Activated CD4-positive, alpha-beta memory T cell treated with anti-CD3 and anti-CD28 coated beads, Interleukin-2, amount 10 ng/mL, durations not matched to agents 7 days and 5 days (primary cell): ENCODE measurements around the gene KRT80. TPM values are rescaled to one million over a fixed set of nuclear protein-coding genes. Genes with fewer than 3 reads are reported as not detected.

ENCODE experiments used
- CTCF ChIA-PET: fragments of 350-600 bp; sonication (Branson Sonifier 250); formaldehyde crosslinking; loops from one replicate; lab custom pipeline; 2021; ENCODE audit warnings: antibody characterized with exemption, inconsistent platforms; lab: Charles Lee
- POLR2A ChIA-PET: fragments of 350-600 bp; sonication (Branson Sonifier 250); formaldehyde crosslinking; loops from one replicate; lab custom pipeline; 2021; ENCODE audit warnings: antibody characterized with exemption; lab: Charles Lee
- DNase-seq: peaks from one replicate; pipeline ENCODE4 v3.0.0-alpha.2; 2020
- H3K27ac Mint-ChIP-seq: one replicate; pipeline ENCODE4 v1.8.0; 2021; ENCODE audit warnings: mild to moderate bottlenecking, mixed read lengths
- H3K27me3 Mint-ChIP-seq: one replicate; pipeline ENCODE4 v1.8.0; 2021; ENCODE audit warnings: mixed read lengths
- H3K36me3 Mint-ChIP-seq: one replicate; pipeline ENCODE4 v1.8.0; 2021; ENCODE audit warnings: low read depth, mixed read lengths
- H3K4me1 Mint-ChIP-seq: one replicate; pipeline ENCODE4 v1.8.0; 2021; ENCODE audit warnings: mixed read lengths
- H3K4me3 Mint-ChIP-seq: one replicate; pipeline ENCODE4 v1.8.0; 2021; ENCODE audit warnings: mild to moderate bottlenecking, mixed read lengths
- H3K9me3 Mint-ChIP-seq: one replicate; pipeline ENCODE4 v1.8.0; 2021; ENCODE audit warnings: mixed read lengths
- total RNA-seq, 2 experiments: library from RNA; stranded (reverse); gene quantifications; one replicate each; pipeline ENCODE4 v1.2.3, GENCODE V29; 2021

The KRT80 gene
- total RNA-seq, 2 experiments from 2014 or later: not detected

DNA sequence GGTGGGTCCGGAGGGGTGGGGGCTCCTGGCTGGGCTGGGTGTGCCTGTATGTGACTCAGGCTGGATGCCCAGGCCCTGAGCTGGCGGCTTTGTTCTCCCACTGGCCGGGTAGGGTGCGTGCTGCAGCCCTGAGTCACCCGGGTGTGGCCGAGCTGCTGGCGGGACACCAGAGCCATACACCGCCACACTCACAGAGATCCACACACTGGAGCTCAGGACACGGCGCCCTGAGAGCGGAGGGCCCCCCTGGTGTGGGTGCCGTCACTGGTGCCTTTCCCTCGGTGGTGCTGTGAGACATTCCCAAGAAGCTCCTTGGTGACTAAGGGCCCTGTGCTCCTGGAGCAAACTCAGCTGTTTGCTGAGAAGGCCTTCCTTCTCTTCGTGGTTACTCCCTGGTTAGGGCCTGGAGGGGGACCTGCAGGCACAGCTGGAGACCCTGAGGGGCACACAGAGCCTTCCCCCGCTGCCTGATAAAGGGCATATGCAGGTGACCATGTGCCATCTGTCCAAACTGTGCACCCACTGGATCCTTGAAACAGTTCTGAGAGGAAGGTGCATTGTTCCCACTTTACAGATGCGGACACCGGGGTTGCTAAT lies 44.3 kb downstream of the KRT80 start:
- DNase-seq: no peak
- POLR2A ChIA-PET: interaction anchor here (1.4 kb wide), 1 partner anchor 25 kb away, joined by 5 read pairs; no protein-coding TSS in a partner anchor
- CTCF ChIA-PET: interaction anchor here (1.1 to 1.6 kb wide), 3 partner anchors 9 to 131 kb away, joined by 3 to 5 read pairs (median 4); no protein-coding TSS in a partner anchor
- Mint-ChIP-seq H3K36me3 (no peaks in the 10 kb centered on the region), H3K4me3 (no peak overlapping the region), H3K9me3 (no peaks in the 10 kb centered on the region), H3K27ac (no peak overlapping the region), H3K27me3 (no peaks in the 10 kb centered on the region), H3K4me1 (peaks cover 8% of the 10 kb centered on the region)

DNA sequence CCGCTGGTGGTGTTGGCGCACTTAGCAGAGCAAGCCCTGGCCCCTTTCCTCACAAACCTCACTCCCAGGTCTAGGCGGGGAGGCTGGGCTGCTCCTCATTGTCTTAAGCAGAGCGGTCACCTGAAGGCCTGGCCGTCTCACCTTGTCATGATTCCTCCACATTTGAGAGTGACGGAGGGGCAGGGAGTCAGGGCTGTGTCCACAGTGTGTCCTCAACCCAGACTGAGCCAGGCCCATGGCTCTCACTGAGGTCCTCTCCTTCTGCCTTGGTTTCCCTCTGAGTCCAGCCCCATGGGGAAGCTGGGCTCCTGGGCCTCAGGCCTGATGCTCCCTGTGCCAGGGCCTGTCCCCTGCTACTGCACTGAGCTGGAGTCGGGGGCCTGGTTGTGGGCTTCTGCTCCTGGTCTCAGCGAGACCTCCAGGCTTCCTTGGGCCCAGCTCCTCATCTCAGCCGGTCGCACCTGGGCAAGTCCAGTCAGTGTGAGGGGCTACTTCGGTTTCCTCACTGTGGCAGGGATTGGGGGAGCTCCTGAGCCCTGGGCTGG lies 44.9 kb downstream of the KRT80 start:
- CTCF ChIA-PET: interaction anchor here (1.1 to 1.6 kb wide), 3 partner anchors 10 to 131 kb away, joined by 3 to 5 read pairs (median 4); no protein-coding TSS in a partner anchor
- no peak overlapping the region for H3K27ac Mint-ChIP-seq
- POLR2A ChIA-PET: interaction anchor here (1.4 kb wide), 1 partner anchor 24 kb away, joined by 5 read pairs; no protein-coding TSS in a partner anchor

GRCh38 chr12:52146089-52146821 lies 45.6 kb downstream of the KRT80 start:
- Mint-ChIP-seq H3K4me1 (peaks cover 1% of the 10 kb centered on the region), H3K36me3 (no peaks in the 10 kb centered on the region), H3K27me3 (no peaks in the 10 kb centered on the region), H3K4me3 (no peak overlapping the region), H3K27ac (no peak overlapping the region), H3K9me3 (no peaks in the 10 kb centered on the region)
- POLR2A ChIA-PET: interaction anchor here (1.4 kb wide), 1 partner anchor 24 kb away, joined by 5 read pairs; no protein-coding TSS in a partner anchor
- CTCF ChIA-PET: interaction anchor here (1.1 to 1.6 kb wide), 2 partner anchors 10 to 132 kb away, joined by 4 to 5 read pairs; no protein-coding TSS in a partner anchor
- DNase-seq: no peak

More for the DNA sequence above, 44.9 kb downstream of the KRT80 start:
- no peaks in the 10 kb centered on the region for H3K9me3 Mint-ChIP-seq
- H3K36me3 Mint-ChIP-seq: no peaks in the 10 kb centered on the region
- no peak overlapping the region for H3K4me3 Mint-ChIP-seq
- no peaks in the 10 kb centered on the region for H3K27me3 Mint-ChIP-seq
- DNase-seq: no peak
- H3K4me1 Mint-ChIP-seq: peaks cover 7% of the 10 kb centered on the region

DNA sequence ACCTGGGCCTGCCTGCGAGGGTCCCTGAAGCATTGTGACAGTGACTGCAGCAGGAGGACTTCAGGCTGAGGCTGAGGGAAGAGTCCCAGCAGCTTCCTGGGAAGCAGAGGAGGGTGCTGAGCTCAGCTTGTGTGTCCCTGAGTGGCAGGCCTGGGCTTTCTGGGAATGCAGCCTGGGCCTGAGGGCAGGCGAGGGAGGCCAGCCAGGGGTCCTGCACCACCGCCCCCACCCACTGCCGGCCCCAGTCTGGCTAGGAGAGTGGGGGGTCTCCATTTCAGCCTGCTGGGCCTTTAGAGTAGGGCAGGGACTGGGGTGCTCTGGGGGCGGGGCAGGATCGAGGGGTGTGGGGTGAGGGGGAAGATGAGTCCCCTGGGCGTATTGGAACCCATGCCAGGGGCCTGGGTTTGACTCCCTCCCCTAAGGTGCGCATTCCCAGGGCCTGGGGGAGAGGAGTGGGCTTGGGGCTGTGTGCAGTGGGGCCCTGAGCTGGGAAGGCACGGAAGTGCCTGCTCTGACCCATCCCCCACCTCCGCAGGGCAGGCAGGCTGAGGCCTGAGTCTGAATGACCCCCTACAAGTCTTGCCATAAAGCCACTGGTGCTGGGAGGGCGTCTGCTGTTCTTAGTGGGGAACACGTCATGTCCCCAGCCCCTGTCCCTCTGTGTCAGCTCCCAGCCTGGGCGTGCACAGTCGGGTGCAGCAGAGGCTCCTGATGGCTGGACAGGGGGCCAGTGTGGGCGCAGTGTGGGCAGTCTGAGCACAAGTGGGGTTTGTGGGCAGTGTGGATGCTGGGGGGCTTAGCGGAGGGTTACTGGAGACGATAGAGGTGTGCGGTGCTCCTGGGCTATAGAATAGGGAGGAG lies 46.4 kb downstream of the KRT80 start:
- H3K4me3 Mint-ChIP-seq: no peak overlapping the region
- ChIA-PET POLR2A (no interaction called here), CTCF (no interaction called here)
- DNase-seq: no peak
- H3K27me3 Mint-ChIP-seq: no peaks in the 10 kb centered on the region
- H3K36me3 Mint-ChIP-seq: no peaks in the 10 kb centered on the region
- no peak overlapping the region for H3K27ac Mint-ChIP-seq
- no peaks in the 10 kb centered on the region for H3K4me1 Mint-ChIP-seq
- H3K9me3 Mint-ChIP-seq: no peaks in the 10 kb centered on the region

DNA sequence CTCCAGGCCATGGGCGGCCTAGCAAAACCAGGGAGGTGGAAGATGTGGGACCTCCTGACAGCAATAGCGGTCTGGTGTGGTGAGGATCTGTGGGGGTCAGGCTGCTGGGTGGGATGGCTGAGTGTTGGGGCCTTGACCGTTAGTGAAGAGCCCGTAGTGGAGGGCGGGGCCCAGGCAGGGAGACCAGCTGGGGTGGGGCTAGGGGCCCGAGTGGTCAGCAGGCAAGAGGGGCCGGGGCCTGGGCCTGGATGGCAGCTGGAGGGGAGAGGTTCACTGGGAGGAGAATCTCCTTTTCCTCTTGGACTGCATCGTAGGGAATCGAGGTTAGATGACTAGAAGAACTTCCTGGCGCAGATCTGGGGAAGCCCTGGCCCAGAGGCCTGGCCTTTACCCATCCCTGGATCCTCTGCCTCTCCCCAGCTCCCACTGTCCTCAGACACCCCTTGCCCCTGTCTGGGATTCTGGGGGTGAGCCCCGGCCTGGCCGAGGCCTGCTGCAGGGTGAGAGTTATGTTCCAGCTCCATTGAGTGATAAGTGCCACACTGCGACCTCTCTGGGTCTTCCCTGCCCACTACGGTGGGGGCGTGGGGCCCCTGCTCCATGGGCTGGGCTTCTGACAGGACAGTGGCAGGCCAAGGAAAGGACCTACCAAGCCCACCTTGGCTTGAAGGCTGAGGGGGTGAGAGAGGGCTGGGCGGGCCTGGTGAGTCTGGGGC lies 47.1 kb downstream of the KRT80 start:
- ChIA-PET POLR2A (no interaction called here), CTCF (interaction anchor here (0.9 to 1.6 kb wide), 5 partner anchors 8 to 183 kb away, joined by 3 to 6 read pairs (median 3); no protein-coding TSS in a partner anchor)
- Mint-ChIP-seq H3K27ac (no peak overlapping the region), H3K4me1 (no peaks in the 10 kb centered on the region), H3K27me3 (no peaks in the 10 kb centered on the region), H3K36me3 (no peaks in the 10 kb centered on the region), H3K4me3 (no peak overlapping the region), H3K9me3 (no peaks in the 10 kb centered on the region)
- no peak for DNase-seq

DNA sequence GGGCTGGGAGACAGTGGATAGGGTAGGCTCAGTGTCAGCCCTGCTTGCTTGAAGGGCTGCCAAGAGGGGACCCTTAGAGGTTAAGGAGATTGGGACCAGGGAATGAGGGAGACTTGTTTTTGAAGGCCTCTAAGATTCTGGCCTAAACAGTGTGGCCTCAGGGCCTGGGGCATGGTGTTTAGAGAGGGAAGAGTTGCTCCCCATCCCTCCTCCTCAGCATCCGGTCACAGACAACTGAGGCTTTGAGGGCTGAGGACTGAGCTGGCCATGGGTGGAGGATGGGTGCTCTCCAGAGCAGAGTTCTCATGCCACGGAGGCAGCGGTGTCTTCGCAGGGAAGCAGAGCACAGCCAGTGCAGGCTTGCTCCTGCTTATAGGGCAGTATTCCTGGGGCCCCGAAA lies 49.4 kb downstream of the KRT80 start:
- ChIA-PET CTCF (no interaction called here), POLR2A (interaction anchor here (0.7 kb wide), 1 partner anchor 13 kb away, joined by 3 read pairs; no protein-coding TSS in a partner anchor)
- Mint-ChIP-seq H3K27me3 (peaks cover 7% of the 10 kb centered on the region), H3K36me3 (no peaks in the 10 kb centered on the region), H3K9me3 (no peaks in the 10 kb centered on the region), H3K27ac (no peak overlapping the region), H3K4me1 (no peaks in the 10 kb centered on the region), H3K4me3 (no peak overlapping the region)
- no peak for DNase-seq

GRCh38 chr12:52141875-52142274 lies 49.9 kb downstream of the KRT80 start:
- no peak for DNase-seq
- CTCF ChIA-PET: no interaction called here
- no peak overlapping the region for H3K4me3 Mint-ChIP-seq
- no peaks in the 10 kb centered on the region for H3K9me3 Mint-ChIP-seq
- no peaks in the 10 kb centered on the region for H3K4me1 Mint-ChIP-seq
- POLR2A ChIA-PET: no interaction called here
- no peaks in the 10 kb centered on the region for H3K36me3 Mint-ChIP-seq
- peaks cover 7% of the 10 kb centered on the region for H3K27me3 Mint-ChIP-seq
- H3K27ac Mint-ChIP-seq: no peak overlapping the region

DNA sequence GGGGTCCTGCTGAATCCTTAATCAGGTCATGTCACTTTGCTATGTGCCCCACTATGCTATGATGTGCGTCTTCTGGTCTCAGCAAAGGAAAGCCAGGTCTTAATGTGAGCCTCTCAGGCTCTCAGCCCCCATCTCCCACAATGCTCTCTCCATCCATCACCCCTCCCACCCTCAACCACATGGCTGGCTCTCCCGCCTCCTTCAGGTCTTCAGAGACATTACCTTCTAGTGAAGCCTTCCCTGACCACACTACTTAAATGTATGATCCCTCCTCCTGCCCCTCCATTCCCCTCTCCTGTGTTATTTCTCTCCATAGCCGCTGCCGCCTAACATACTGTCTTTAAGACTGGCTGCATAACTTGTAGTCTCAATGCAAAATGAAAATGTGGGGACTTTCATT lies 50.5 kb downstream of the KRT80 start:
- CTCF ChIA-PET: no interaction called here
- H3K9me3 Mint-ChIP-seq: no peaks in the 10 kb centered on the region
- H3K36me3 Mint-ChIP-seq: no peaks in the 10 kb centered on the region
- H3K27ac Mint-ChIP-seq: no peak overlapping the region
- no peak for DNase-seq
- H3K27me3 Mint-ChIP-seq: peaks cover 10% of the 10 kb centered on the region
- H3K4me1 Mint-ChIP-seq: no peaks in the 10 kb centered on the region
- POLR2A ChIA-PET: no interaction called here
- no peak overlapping the region for H3K4me3 Mint-ChIP-seq

DNA sequence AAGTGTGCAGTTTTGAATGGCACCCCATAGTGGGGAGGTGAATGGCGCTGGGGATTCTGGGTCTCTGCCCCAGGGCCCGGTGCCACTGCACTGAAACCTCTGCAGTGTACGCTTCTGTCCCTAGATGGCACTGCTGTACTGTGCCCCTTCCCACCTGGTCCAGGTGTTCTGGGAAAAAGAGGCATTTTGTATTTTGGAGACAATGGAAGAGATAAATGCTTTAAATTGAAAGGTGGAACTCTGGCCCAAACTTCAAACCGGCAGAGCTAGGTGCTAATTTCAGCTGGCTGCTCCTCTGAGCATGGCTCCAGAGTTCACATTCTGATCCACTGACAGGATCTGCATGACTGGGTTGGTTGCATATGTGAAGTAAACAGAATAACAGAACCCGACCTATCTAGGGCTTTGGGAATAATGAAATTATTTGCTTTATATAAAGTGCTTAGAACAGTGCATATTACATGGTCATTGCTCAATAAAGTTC lies 52.2 kb downstream of the KRT80 start:
- Mint-ChIP-seq H3K4me1 (no peaks in the 10 kb centered on the region), H3K27ac (no peak overlapping the region)
- CTCF ChIA-PET: interaction anchor here (1.0 to 2.2 kb wide), 4 partner anchors 12 to 189 kb away, joined by 3 to 12 read pairs (median 4); no protein-coding TSS in a partner anchor

DNA sequence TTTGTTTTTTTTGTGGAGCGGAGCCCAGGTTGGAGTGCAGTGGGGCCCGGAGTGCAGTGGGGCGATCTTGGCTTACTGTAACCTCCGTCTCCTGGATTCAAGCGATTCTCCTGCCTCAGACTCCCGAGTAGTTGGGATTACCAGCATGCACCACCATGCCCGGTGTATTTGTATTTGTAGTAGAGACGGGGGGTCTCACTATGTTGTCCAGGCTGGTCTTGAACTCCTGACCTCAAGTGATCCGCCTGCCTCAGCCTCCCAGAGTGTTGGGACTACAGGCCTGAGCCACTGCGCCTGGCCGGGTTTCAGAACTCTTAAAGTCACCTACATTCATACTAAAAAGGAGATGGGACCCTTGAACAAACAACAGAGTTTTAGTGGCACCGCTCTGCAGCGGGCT lies 52.7 kb downstream of the KRT80 start:
- H3K36me3 Mint-ChIP-seq: no peaks in the 10 kb centered on the region
- H3K4me3 Mint-ChIP-seq: no peak overlapping the region
- DNase-seq: no peak
- no peaks in the 10 kb centered on the region for H3K4me1 Mint-ChIP-seq
- no peak overlapping the region for H3K27ac Mint-ChIP-seq
- CTCF ChIA-PET: interaction anchor here (1.0 to 2.2 kb wide), 2 partner anchors 83 to 189 kb away, joined by 3 to 12 read pairs; no protein-coding TSS in a partner anchor
- POLR2A ChIA-PET: interaction anchor here (1.1 kb wide), 1 partner anchor 10 kb away, joined by 3 read pairs; no protein-coding TSS in a partner anchor
- H3K9me3 Mint-ChIP-seq: no peaks in the 10 kb centered on the region
- peaks cover 12% of the 10 kb centered on the region for H3K27me3 Mint-ChIP-seq

More for the DNA sequence above, 52.2 kb downstream of the KRT80 start:
- POLR2A ChIA-PET: no interaction called here
- Mint-ChIP-seq H3K36me3 (no peaks in the 10 kb centered on the region), H3K9me3 (no peaks in the 10 kb centered on the region), H3K27me3 (peaks cover 11% of the 10 kb centered on the region), H3K4me3 (no peak overlapping the region)
- peak; percentile 49 for DNase-seq

GRCh38 chr12:52137746-52138145 lies 54.1 kb downstream of the KRT80 start:
- no peak for DNase-seq
- no peaks in the 10 kb centered on the region for H3K9me3 Mint-ChIP-seq
- no peaks in the 10 kb centered on the region for H3K4me1 Mint-ChIP-seq
- peaks cover 16% of the 10 kb centered on the region for H3K27me3 Mint-ChIP-seq
- no peak overlapping the region for H3K4me3 Mint-ChIP-seq
- no peak overlapping the region for H3K27ac Mint-ChIP-seq
- ChIA-PET POLR2A (no interaction called here), CTCF (interaction anchor here (0.9 kb wide), 1 partner anchor 190 kb away, joined by 6 read pairs; no protein-coding TSS in a partner anchor)
- H3K36me3 Mint-ChIP-seq: no peaks in the 10 kb centered on the region
